HEK293 (cell line): ENCODE results near the gene LMAN1L.

Experiments used
- CTCF ChIA-PET: fragments of 350-600 bp; formaldehyde crosslinking; extraction: SDS; loops from one replicate; lab custom pipeline; 2021; ENCODE audit warnings: antibody characterized with exemption; lab: Yijun Ruan, JAX
- POLR2A ChIA-PET: fragments of 300-600 bp; formaldehyde crosslinking; extraction: SDS; loops from one replicate; lab custom pipeline; 2020; ENCODE audit warnings: antibody characterized with exemption, inconsistent platforms; lab: Yijun Ruan, JAX
- H3K27ac ChIP-seq: fragments of 200-500 bp; sonication (Bioruptor generic); 2 replicates; pipeline ENCODE4 v1.5.1; 2014; ENCODE audit warnings: low read depth, low read length, control low read depth, inconsistent platforms; ENCODE audit errors: extremely low read depth
- H3K36me3 ChIP-seq, 2 experiments: fragments of 200-500 bp in 1 of 2; sonication (Bioruptor generic) in 1 of 2; 1 replicate in 1 of 2; 2 replicates in 1 of 2; pipeline ENCODE4 v1.5.1; 2014 to 2017; ENCODE audit warnings: inconsistent platforms in 2 of 2, low read length in 2 of 2; ENCODE audit not compliant: control insufficient read depth in 2 of 2, insufficient read depth in 1 of 2
- H3K4me1 ChIP-seq: fragments of 200-500 bp; sonication (Bioruptor generic); 2 replicates; pipeline ENCODE4 v1.5.1; 2014; ENCODE audit warnings: mild to moderate bottlenecking, low read length, inconsistent platforms; ENCODE audit not compliant: control insufficient read depth, insufficient read depth
- H3K4me3 ChIP-seq: 2 replicates; pipeline ENCODE4 v1.5.1; 2011; ENCODE audit warnings: low read depth, mild to moderate bottlenecking, control low read depth, low read length, moderate library complexity
- H3K9me3 ChIP-seq: fragments of 200-500 bp; sonication (Bioruptor generic); 2 replicates; pipeline ENCODE4 v1.5.1; 2014; ENCODE audit warnings: low read depth, low read length, inconsistent platforms; ENCODE audit not compliant: control insufficient read depth, insufficient read depth
- INSM2 ChIP-seq: fragments of 450-650 bp; formaldehyde crosslinking; IDR thresholded peaks from 2 replicates; pipeline ENCODE4 v1.5.1; 2016; ENCODE audit warnings: missing biosample characterization, missing genetic modification characterization
- MZF1 ChIP-seq: fragments of 450-650 bp; formaldehyde crosslinking; IDR thresholded peaks from 2 replicates; pipeline ENCODE4 v1.5.1; 2017; ENCODE audit warnings: missing biosample characterization, missing genetic modification characterization, borderline replicate concordance
- ZBTB20 ChIP-seq: fragments of 450-650 bp; formaldehyde crosslinking; IDR thresholded peaks from 2 replicates; pipeline ENCODE4 v1.5.1; 2016; ENCODE audit warnings: missing biosample characterization, missing genetic modification characterization
- ZBTB49 ChIP-seq: fragments of 450-650 bp; formaldehyde crosslinking; IDR thresholded peaks from 2 replicates; pipeline ENCODE4 v1.5.1; 2016; ENCODE audit warnings: missing biosample characterization, missing genetic modification characterization, low read depth
- ZNF211 ChIP-seq: fragments of 450-650 bp; formaldehyde crosslinking; IDR thresholded peaks from 2 replicates; pipeline ENCODE4 v1.5.1; 2016; ENCODE audit warnings: low read depth, missing biosample characterization, missing genetic modification characterization
- ZNF221 ChIP-seq: fragments of 450-650 bp; formaldehyde crosslinking; IDR thresholded peaks from 2 replicates; pipeline ENCODE4 v1.5.1; 2017; ENCODE audit warnings: missing biosample characterization, missing genetic modification characterization, borderline replicate concordance
- ZNF274 ChIP-seq, 2 experiments: fragments of 200-500 bp in 1 of 2; fragments of 450-650 bp in 1 of 2; sonication (Bioruptor generic) in 1 of 2; formaldehyde crosslinking in 1 of 2; IDR thresholded peaks; 2 replicates each; pipeline versions ENCODE4 v1.5.1 to v1.6.1; 2014 to 2016; ENCODE audit warnings: borderline replicate concordance in 1 of 2, inconsistent platforms in 1 of 2, low read length in 1 of 2, missing biosample characterization in 1 of 2, missing genetic modification characterization in 1 of 2
- ZNF423 ChIP-seq: fragments of 450-650 bp; formaldehyde crosslinking; IDR thresholded peaks from 2 replicates; pipeline ENCODE4 v1.5.1; 2016; ENCODE audit warnings: missing biosample characterization, missing genetic modification characterization
- ZNF701 ChIP-seq: fragments of 450-650 bp; formaldehyde crosslinking; IDR thresholded peaks from 2 replicates; pipeline ENCODE4 v1.5.1; 2016; ENCODE audit warnings: missing biosample characterization, missing genetic modification characterization
- ZNF837 ChIP-seq: fragments of 450-650 bp; formaldehyde crosslinking; IDR thresholded peaks from 2 replicates; pipeline ENCODE4 v1.5.1; 2016; ENCODE audit warnings: missing biosample characterization, missing genetic modification characterization
- ZXDB ChIP-seq: fragments of 450-650 bp; formaldehyde crosslinking; IDR thresholded peaks from 2 replicates; pipeline ENCODE4 v1.5.1; 2016; ENCODE audit warnings: missing biosample characterization, missing genetic modification characterization
- TF ChIP-seq, protein P1 (sequence below): sonication (generic); formaldehyde crosslinking; IDR thresholded peaks from 2 replicates; pipeline ENCODE4 v1.8.1; 2022; ENCODE audit warnings: mild to moderate bottlenecking, moderate library complexity, missing genetic modification reagents
- TF ChIP-seq, protein P2 (sequence below): fragments of 450-650 bp; formaldehyde crosslinking; IDR thresholded peaks from 2 replicates; pipeline ENCODE4 v1.5.1; 2016; ENCODE audit warnings: missing biosample characterization, missing genetic modification characterization
- TF ChIP-seq, protein P3 (sequence below): fragments of 450-650 bp; formaldehyde crosslinking; conservative IDR thresholded peaks from 2 replicates; pipeline ENCODE4 v1.5.1; 2016; ENCODE audit warnings: low read depth, missing biosample characterization, missing genetic modification characterization
- TF ChIP-seq, protein P4 (sequence below): fragments of 450-650 bp; formaldehyde crosslinking; IDR thresholded peaks from 2 replicates; pipeline ENCODE4 v1.5.1; 2016; ENCODE audit warnings: missing biosample characterization, missing genetic modification characterization
- TF ChIP-seq, protein P5 (sequence below): IDR thresholded peaks from 2 replicates; pipeline ENCODE4 v1.6.1; 2011; ENCODE audit warnings: mild to moderate bottlenecking, low read depth, low read length, borderline replicate concordance

Gene LMAN1L

DNA sequence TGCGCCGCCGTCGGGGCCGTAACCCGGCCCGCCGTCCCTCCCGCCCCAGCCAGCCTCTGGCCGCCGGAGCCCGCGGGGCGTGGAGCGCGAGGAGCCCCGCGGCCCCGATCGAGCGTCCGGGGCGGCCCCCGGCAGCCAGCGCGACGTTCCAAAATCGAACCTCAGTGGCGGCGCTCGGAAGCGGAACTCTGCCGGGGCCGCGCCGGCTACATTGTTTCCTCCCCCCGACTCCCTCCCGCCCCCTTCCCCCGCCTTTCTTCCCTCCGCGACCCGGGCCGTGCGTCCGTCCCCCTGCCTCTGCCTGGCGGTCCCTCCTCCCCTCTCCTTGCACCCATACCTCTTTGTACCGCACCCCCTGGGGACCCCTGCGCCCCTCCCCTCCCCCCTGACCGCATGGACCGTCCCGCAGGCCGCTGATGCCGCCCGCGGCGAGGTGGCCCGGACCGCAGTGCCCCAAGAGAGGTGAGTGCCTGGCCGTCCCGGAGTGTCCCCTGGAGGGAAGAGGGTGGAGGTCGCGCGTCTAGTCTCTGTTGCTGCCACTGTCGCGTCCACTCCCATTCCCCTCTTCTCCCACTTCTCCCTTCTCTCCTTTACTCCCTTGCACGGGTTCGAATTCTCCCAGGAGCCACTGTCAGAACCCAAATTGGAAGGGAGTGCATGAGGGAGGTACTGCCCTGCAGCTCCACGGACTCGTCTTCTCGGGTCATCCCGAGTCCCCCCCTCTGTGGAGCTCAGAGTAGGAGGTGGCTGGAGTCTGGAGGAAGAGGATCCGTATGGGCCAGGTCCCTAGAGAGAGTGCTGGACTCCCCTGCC is 30.2 kb upstream of the LMAN1L start (continued):
- TF ChIP-seq, protein P1, sequence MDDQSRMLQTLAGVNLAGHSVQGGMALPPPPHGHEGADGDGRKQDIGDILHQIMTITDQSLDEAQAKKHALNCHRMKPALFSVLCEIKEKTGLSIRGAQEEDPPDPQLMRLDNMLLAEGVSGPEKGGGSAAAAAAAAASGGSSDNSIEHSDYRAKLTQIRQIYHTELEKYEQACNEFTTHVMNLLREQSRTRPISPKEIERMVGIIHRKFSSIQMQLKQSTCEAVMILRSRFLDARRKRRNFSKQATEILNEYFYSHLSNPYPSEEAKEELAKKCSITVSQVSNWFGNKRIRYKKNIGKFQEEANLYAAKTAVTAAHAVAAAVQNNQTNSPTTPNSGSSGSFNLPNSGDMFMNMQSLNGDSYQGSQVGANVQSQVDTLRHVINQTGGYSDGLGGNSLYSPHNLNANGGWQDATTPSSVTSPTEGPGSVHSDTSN (CRISPR knock-in tag), result no peak
- TF ChIP-seq, protein P2, sequence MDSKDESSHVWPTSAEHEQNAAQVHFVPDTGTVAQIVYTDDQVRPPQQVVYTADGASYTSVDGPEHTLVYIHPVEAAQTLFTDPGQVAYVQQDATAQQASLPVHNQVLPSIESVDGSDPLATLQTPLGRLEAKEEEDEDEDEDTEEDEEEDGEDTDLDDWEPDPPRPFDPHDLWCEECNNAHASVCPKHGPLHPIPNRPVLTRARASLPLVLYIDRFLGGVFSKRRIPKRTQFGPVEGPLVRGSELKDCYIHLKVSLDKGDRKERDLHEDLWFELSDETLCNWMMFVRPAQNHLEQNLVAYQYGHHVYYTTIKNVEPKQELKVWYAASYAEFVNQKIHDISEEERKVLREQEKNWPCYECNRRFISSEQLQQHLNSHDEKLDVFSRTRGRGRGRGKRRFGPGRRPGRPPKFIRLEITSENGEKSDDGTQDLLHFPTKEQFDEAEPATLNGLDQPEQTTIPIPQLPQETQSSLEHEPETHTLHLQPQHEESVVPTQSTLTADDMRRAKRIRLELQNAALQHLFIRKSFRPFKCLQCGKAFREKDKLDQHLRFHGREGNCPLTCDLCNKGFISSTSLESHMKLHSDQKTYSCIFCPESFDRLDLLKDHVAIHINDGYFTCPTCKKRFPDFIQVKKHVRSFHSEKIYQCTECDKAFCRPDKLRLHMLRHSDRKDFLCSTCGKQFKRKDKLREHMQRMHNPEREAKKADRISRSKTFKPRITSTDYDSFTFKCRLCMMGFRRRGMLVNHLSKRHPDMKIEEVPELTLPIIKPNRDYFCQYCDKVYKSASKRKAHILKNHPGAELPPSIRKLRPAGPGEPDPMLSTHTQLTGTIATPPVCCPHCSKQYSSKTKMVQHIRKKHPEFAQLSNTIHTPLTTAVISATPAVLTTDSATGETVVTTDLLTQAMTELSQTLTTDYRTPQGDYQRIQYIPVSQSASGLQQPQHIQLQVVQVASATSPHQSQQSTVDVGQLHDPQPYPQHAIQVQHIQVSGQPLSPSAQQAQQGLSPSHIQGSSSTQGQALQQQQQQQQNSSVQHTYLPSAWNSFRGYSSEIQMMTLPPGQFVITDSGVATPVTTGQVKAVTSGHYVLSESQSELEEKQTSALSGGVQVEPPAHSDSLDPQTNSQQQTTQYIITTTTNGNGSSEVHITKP, result 0 out of 2 replicates have a peak, but pooled peaks have one; percentile 14
- TF ChIP-seq MZF1 (tag by site-specific recombination) (no peak), ZNF423 (tag by site-specific recombination) (peak; percentile 58), ZBTB49 (no peak), ZXDB (tag by site-specific recombination) (0 out of 2 replicates have a peak, but pooled peaks have one; percentile 17), ZBTB20 (tag by site-specific recombination) (peak; percentile 26; the same call in 1 of the 2 replicates)
- TF ChIP-seq, protein P3, sequence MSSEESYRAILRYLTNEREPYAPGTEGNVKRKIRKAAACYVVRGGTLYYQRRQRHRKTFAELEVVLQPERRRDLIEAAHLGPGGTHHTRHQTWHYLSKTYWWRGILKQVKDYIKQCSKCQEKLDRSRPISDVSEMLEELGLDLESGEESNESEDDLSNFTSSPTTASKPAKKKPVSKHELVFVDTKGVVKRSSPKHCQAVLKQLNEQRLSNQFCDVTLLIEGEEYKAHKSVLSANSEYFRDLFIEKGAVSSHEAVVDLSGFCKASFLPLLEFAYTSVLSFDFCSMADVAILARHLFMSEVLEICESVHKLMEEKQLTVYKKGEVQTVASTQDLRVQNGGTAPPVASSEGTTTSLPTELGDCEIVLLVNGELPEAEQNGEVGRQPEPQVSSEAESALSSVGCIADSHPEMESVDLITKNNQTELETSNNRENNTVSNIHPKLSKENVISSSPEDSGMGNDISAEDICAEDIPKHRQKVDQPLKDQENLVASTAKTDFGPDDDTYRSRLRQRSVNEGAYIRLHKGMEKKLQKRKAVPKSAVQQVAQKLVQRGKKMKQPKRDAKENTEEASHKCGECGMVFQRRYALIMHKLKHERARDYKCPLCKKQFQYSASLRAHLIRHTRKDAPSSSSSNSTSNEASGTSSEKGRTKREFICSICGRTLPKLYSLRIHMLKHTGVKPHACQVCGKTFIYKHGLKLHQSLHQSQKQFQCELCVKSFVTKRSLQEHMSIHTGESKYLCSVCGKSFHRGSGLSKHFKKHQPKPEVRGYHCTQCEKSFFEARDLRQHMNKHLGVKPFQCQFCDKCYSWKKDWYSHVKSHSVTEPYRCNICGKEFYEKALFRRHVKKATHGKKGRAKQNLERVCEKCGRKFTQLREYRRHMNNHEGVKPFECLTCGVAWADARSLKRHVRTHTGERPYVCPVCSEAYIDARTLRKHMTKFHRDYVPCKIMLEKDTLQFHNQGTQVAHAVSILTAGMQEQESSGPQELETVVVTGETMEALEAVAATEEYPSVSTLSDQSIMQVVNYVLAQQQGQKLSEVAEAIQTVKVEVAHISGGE, result no peak

GRCh38 chr15:74783072-74783807 is 29.4 kb upstream of the LMAN1L start:
- H3K36me3 ChIP-seq, result peaks cover 0 to 21% of the 10 kb centered on the region in 2 experiments; a peak in 1 of 3 replicates
- ChIA-PET CTCF (interaction anchor here (0.6 to 25.7 kb wide), 13 partner anchors 6 to 416 kb away, joined by 3 to 649 read pairs (median 4); partner anchors contain the start of gene CSK), POLR2A (interaction anchor here (1.0 to 1.1 kb wide), 2 partner anchors 10 to 13 kb away, joined by 3 to 5 read pairs; no protein-coding TSS in a partner anchor)
- peaks cover 28% of the 10 kb centered on the region for H3K4me1 ChIP-seq
- H3K4me3 ChIP-seq, result peak overlapping the region; percentile 60
- H3K27ac ChIP-seq, result peak overlapping the region; percentile 70
- no peaks in the 10 kb centered on the region for H3K9me3 ChIP-seq
- TF ChIP-seq, protein P4, sequence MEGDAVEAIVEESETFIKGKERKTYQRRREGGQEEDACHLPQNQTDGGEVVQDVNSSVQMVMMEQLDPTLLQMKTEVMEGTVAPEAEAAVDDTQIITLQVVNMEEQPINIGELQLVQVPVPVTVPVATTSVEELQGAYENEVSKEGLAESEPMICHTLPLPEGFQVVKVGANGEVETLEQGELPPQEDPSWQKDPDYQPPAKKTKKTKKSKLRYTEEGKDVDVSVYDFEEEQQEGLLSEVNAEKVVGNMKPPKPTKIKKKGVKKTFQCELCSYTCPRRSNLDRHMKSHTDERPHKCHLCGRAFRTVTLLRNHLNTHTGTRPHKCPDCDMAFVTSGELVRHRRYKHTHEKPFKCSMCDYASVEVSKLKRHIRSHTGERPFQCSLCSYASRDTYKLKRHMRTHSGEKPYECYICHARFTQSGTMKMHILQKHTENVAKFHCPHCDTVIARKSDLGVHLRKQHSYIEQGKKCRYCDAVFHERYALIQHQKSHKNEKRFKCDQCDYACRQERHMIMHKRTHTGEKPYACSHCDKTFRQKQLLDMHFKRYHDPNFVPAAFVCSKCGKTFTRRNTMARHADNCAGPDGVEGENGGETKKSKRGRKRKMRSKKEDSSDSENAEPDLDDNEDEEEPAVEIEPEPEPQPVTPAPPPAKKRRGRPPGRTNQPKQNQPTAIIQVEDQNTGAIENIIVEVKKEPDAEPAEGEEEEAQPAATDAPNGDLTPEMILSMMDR (tag by site-specific recombination), result no peak
- no peak for TF ChIP-seq ZNF221 (tag by site-specific recombination)
- 0 out of 2 replicates have a peak, but pooled peaks have one; percentile 15 for TF ChIP-seq INSM2
- no peak for TF ChIP-seq ZNF837 (tag by site-specific recombination)
- no peak for TF ChIP-seq ZNF274 (IDR thresholded peaks at IDR 0.05; ENCODE audit: low read length)
- no peak for TF ChIP-seq ZNF274 (tag by site-specific recombination; IDR thresholded peaks at IDR 0.05; ENCODE audit: borderline replicate concordance)
- TF ChIP-seq, protein P5, sequence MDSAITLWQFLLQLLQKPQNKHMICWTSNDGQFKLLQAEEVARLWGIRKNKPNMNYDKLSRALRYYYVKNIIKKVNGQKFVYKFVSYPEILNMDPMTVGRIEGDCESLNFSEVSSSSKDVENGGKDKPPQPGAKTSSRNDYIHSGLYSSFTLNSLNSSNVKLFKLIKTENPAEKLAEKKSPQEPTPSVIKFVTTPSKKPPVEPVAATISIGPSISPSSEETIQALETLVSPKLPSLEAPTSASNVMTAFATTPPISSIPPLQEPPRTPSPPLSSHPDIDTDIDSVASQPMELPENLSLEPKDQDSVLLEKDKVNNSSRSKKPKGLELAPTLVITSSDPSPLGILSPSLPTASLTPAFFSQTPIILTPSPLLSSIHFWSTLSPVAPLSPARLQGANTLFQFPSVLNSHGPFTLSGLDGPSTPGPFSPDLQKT, result no peak
- TF ChIP-seq ZNF211 (tag by site-specific recombination), result no peak
- no peak for TF ChIP-seq ZNF701 (tag by site-specific recombination)
